ENCODE measurements around the gene TMEM260. TPM values are rescaled to one million over a fixed set of nuclear protein-coding genes. Genes with fewer than 3 reads are reported as not detected.
"Not testable (repeated sequence)": the region's sequence is repeated elsewhere in the genome, so short reads cannot be mapped to it uniquely, and the experiment has no call there.

Gene TMEM260
- total RNA-seq, 1 experiment from 2014 or later: 7.0 TPM

DNA sequence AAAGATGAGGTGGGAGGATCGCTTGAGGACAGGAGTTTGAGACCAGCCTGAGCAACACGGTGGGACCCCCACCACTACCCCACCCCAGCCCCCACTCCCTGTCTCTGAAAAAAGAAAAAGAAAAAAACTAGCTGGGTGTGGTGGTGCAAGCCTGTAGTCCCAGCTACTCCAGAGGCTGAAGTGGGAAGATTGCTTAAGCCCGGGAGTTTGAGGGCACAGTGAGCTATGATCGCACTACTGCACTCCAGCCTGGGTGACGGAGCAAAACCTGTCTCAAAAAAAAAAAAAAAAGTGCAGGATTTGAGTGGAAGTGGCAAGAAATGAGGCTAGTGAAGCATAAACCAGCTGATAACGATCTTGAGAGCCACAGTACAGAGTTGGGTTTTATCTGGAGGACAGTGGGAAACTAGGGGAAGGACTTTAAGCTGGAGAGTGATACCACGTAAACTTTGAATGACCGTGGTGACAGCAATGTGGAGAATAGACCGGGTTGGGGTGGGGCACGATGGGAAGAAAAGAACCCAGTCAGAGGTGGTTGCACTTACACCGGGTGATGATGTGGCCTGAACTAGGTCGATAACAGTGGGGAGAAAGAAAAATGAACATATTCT is 85.3 kb downstream of the TMEM260 start:
- no peak overlapping the region for H3K27ac ChIP-seq
- H3K4me1 ChIP-seq (replicated peaks): peaks cover 7% of the 10 kb centered on the region
- H3K9me3 ChIP-seq (replicated peaks): no peaks in the 10 kb centered on the region
- no peaks in the 10 kb centered on the region for H3K36me3 ChIP-seq
- DNase-seq (ENCODE audit: low read depth in 1 of 2, low spot score in 2 of 2): no peak
- H3K27me3 ChIP-seq (replicated peaks): no peaks in the 10 kb centered on the region; the same call in 1 of the 2 replicates
- H3K4me3 ChIP-seq: no peak overlapping the region

DNA sequence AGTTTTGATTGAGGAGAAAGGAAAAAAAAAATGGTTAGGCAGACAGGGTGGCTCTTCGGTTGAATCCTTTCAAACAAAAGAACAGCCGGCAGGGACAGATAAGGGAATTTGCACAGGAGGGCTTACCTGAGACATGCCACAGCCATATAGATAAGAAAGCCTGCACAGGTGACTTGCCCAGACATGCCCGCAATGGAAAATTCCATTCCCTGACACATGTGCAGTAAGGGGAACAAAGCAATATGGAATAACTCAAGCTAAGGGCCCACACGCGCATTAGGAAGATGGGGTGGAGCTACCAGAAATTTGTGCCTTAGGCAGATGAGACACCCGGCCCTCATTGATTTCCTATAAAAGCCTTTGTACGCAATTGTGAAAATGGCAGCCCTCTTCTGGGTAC is 86.7 kb downstream of the TMEM260 start:
- Histone ChIP-seq H3K4me3 (no peak overlapping the region), H3K4me1 (replicated peaks) (peaks cover 7% of the 10 kb centered on the region), H3K27me3 (replicated peaks) (no peaks in the 10 kb centered on the region), H3K27ac (no peak overlapping the region), H3K36me3 (no peaks in the 10 kb centered on the region), H3K9me3 (replicated peaks) (no peaks in the 10 kb centered on the region)
- DNase-seq (ENCODE audit: low read depth in 1 of 2, low spot score in 2 of 2): no peak

DNA sequence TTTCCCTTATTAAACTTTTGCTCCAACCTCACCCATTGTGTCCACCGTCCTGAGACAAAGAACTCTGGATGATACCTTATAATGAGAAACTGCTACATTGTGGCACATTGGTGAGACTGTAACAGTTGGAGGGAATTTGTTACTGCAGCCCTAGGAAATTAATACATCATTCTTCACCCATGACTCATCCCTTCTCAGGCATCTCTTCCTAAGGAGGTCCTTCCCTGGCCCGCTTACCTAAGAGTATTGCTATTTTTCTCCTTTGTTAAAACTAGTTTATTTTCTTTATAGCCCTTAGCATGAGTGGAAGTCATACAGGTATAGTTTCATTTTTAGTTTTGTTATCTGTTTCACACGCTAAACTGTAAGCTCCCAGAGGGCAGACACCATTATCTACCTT is 87.1 kb downstream of the TMEM260 start:
- Histone ChIP-seq H3K4me1 (replicated peaks) (peaks cover 7% of the 10 kb centered on the region), H3K4me3 (no peak overlapping the region), H3K36me3 (no peaks in the 10 kb centered on the region), H3K27me3 (replicated peaks) (no peaks in the 10 kb centered on the region), H3K27ac (no peak overlapping the region), H3K9me3 (replicated peaks) (no peaks in the 10 kb centered on the region)
- DNase-seq (ENCODE audit: low read depth in 1 of 2, low spot score in 2 of 2): peak in 1 of 2 experiments; percentile 29

DNA sequence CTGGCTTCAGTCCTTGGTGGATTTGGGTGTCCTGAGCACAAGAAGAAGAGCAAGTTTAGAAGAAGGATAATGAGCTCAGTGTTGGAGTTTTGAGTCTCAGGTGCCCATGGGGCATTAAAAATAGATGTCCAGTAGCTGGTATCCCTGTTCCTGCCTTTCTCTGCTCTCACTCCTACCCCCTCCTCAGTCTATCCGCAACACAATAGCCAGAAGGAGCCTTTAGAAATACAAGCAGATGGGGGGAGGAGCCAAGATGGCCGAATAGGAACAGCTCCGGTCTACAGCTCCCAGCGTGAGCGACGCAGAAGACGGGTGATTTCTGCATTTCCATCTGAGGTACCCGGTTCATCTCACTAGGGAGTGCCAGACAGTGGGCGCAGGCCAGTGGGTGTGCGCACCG is 87.7 kb downstream of the TMEM260 start:
- H3K27ac ChIP-seq; H3K4me3 ChIP-seq; H3K4me1 ChIP-seq (replicated peaks); DNase-seq (ENCODE audit: low read depth in 1 of 2, low spot score in 2 of 2); H3K27me3 ChIP-seq (replicated peaks); H3K36me3 ChIP-seq; H3K9me3 ChIP-seq (replicated peaks): not testable (repeated sequence)

DNA sequence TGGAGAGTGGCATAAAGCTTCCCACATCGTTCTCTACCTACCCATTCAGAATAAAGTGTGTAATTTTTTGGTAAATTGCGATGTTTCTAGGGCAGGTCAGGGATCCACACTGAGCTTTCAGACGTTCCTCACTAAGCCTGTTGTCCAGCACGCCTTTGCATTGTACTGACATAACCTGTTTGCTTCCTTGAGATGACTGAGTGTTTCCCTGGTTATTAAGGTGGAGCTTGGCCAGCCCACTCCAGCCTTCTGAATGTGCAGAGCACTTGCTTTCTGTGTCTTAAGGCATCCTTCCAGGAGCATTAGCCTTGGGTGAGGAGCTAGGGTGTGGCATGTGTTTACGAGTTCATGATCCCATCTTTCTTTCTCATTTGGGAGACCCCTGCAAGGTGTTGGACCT is 96.4 kb downstream of the TMEM260 start:
- Histone ChIP-seq H3K9me3 (replicated peaks) (no peaks in the 10 kb centered on the region), H3K27ac (no peak overlapping the region)

DNA sequence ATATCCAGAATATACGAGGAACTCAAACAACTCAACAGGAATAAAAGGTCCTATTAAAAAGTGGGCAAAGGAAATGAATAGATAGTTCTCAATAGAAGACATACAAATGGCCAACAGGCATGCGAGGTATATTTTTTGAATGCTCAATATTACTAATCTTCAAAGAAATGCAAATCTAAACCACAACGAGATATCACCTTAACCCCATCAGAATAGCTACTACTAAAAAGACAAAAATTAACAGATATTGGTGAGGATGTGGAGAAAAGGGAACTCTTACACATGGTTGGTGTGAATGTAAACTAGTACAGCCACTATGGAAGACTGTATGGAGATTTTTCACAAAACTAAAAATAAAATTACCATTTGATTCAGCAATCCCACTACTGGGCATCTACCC is 99.2 kb downstream of the TMEM260 start:
- no peak overlapping the region for H3K27ac ChIP-seq
- no peak overlapping the region for H3K4me3 ChIP-seq
- no peak for DNase-seq (ENCODE audit: low read depth in 1 of 2, low spot score in 2 of 2)
- H3K36me3 ChIP-seq: no peaks in the 10 kb centered on the region
- H3K9me3 ChIP-seq (replicated peaks): no peaks in the 10 kb centered on the region
- 0 out of 2 replicates have a peak, but pooled peaks cover 2% of the 10 kb centered on the region for H3K27me3 ChIP-seq (replicated peaks)
- no peaks in the 10 kb centered on the region for H3K4me1 ChIP-seq (replicated peaks)

More for the DNA sequence above, 96.4 kb downstream of the TMEM260 start:
- no peaks in the 10 kb centered on the region for H3K27me3 ChIP-seq (replicated peaks)
- no peak overlapping the region for H3K4me3 ChIP-seq
- H3K4me1 ChIP-seq (replicated peaks): no peaks in the 10 kb centered on the region
- H3K36me3 ChIP-seq: no peaks in the 10 kb centered on the region
- DNase-seq (ENCODE audit: low read depth in 1 of 2, low spot score in 2 of 2): no peak

DNA sequence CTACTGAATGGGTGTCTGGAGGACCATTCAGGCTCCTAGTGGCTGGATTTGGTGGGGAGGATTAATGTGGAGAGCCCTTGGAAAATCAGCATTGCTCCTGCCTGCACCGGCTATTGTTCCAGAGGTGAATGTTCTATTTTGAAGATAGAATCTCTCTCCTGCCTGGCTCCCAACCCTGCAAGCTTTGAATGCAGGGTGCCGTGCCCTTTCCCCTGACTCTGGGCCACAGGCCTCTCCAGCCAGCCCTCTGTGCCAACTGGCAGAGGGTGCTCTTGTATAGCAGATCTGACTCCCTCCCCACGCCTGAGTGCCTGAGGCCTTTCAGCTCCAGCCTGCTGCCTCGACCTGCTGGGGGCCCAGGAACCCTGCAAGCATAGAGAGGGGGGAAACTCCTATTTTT is 106.8 kb downstream of the TMEM260 start:
- no peaks in the 10 kb centered on the region for H3K4me1 ChIP-seq (replicated peaks)
- DNase-seq (ENCODE audit: low read depth in 1 of 2, low spot score in 2 of 2): no peak
- no peak overlapping the region for H3K27ac ChIP-seq
- no peaks in the 10 kb centered on the region for H3K9me3 ChIP-seq (replicated peaks)
- H3K36me3 ChIP-seq: no peaks in the 10 kb centered on the region
- no peak overlapping the region for H3K4me3 ChIP-seq
- H3K27me3 ChIP-seq (replicated peaks): peaks cover 2% of the 10 kb centered on the region; the same call in 1 of the 2 replicates

DNA sequence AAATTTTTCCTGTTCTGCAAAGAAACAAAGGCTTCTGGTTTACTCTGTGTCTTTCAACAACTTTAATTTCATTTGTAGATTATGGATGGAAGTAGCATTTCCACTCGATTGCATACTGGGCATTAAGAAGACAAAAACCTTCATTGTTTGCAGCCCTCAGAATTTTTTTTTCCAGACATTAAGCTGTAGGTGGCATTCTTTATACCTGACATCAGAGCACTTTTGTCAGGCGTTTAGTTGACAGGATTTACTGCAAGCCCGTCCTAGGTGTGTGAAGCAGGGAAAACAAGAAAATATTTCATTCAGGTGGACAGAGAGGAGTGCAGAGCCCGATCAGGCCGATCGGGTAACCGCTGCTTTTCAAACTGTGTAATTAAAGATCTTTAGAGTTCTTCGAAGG is 107.5 kb downstream of the TMEM260 start:
- DNase-seq (ENCODE audit: low read depth in 1 of 2, low spot score in 2 of 2): no peak
- Histone ChIP-seq H3K27ac (no peak overlapping the region), H3K4me3 (no peak overlapping the region), H3K36me3 (no peaks in the 10 kb centered on the region), H3K4me1 (replicated peaks) (no peaks in the 10 kb centered on the region), H3K27me3 (replicated peaks) (peaks cover 2% of the 10 kb centered on the region; the same call in 1 of the 2 replicates), H3K9me3 (replicated peaks) (no peaks in the 10 kb centered on the region)

DNA sequence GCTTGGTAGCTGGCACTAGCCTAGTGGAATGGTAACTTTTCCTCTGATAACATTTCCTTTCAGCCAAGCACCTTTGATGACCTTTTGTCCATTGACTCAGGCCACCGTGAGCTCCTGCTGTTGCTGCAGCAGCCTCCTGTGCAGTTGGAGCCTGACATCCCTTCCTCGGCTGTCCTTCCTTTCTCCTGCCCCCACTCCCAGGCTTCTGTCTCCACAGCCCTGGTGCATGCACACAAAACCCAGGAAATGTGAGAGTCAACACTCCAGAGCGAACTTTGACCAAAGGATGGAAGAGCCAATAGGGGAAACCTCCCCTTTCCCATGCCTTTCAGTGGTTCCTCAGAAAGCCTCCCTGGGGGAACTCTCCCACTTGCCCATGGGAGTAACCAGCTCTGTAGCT is 115.0 kb downstream of the TMEM260 start:
- Histone ChIP-seq H3K9me3 (replicated peaks) (no peaks in the 10 kb centered on the region), H3K27ac (no peak overlapping the region), H3K4me1 (replicated peaks) (no peaks in the 10 kb centered on the region)

DNA sequence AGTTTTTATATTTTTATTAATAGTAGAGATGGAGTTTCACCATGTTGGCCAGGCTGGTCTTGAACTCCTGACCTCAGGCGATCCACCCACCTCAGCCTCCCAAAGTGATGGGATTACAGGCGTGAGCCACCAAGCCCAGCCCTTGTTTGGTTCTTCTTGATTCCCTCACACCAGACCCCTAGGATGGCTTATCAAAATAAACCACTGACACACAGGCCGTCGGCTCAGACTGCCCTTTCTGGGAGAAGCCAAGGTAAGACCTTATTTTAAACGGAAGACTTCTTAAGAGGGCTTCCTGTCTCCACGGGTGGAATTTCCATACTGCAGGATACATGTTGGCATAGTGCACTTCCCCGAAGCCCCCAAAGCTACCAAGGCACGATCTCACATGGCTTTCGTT is 115.6 kb downstream of the TMEM260 start:
- DNase-seq (ENCODE audit: low read depth in 1 of 2, low spot score in 2 of 2); H3K4me1 ChIP-seq (replicated peaks); H3K27me3 ChIP-seq (replicated peaks); H3K4me3 ChIP-seq; H3K9me3 ChIP-seq (replicated peaks); H3K27ac ChIP-seq; H3K36me3 ChIP-seq: not testable (repeated sequence)

More for the DNA sequence above, 115.0 kb downstream of the TMEM260 start:
- H3K4me3 ChIP-seq: no peak overlapping the region
- no peak for DNase-seq (ENCODE audit: low read depth in 1 of 2, low spot score in 2 of 2)
- H3K27me3 ChIP-seq (replicated peaks): peaks cover 4% of the 10 kb centered on the region; the same call in 1 of the 2 replicates
- H3K36me3 ChIP-seq: no peaks in the 10 kb centered on the region

Other genes with a start within 250 kb of the TMEM260 start
- gene OTX2, start 230.7 kb downstream of the TMEM260 start, total RNA-seq (2014; rRNA removed; shearing (Covaris generic)): not detected in 2 replicates

Measured in SJSA1 (cell line).